Measurements from ENCODE around the gene RPN1.

The RPN1 gene

GRCh38 chr3:128613083-128613829, 37.4 kb downstream of the RPN1 start:
- intact Hi-C loops (cut with DNase I; ENCODE audit: low total_unique reads): loop anchor here (10.0 kb wide), 1 partner anchor 262 kb away; the partner anchor contains the start of gene ACAD9
- Histone ChIP-seq H3K27me3 (no peaks in the 10 kb centered on the region), H3K4me3 (no peak overlapping the region), H3K36me3 (no peaks in the 10 kb centered on the region), H3K4me1 (peaks cover 0 to 10% (median 4%) of the 10 kb centered on the region in 4 donors), H3K27ac (no peak overlapping the region), H3K9me3 (no peaks in the 10 kb centered on the region)
- TF ChIP-seq CTCF (IDR thresholded peaks at IDR 0.05): no peak
- DNase-seq: no peak

GRCh38 chr3:128610451-128611070, 40.1 kb downstream of the RPN1 start:
- Histone ChIP-seq H3K27me3 (no peaks in the 10 kb centered on the region), H3K9me3 (no peaks in the 10 kb centered on the region), H3K36me3 (no peaks in the 10 kb centered on the region), H3K4me3 (no peak overlapping the region), H3K27ac (no peak overlapping the region), H3K4me1 (peaks cover 0 to 12% (median 5%) of the 10 kb centered on the region in 4 donors)
- no peak for DNase-seq
- no peak for TF ChIP-seq CTCF (IDR thresholded peaks at IDR 0.05)
- intact Hi-C loops (cut with DNase I; ENCODE audit: low total_unique reads): loop anchor here (10.0 kb wide), 1 partner anchor 264 kb away; the partner anchor contains the start of gene ACAD9

GRCh38 chr3:128609294-128609693, 41.3 kb downstream of the RPN1 start:
- H3K27ac ChIP-seq: no peak overlapping the region
- no peak for TF ChIP-seq CTCF (IDR thresholded peaks at IDR 0.05)
- no peaks in the 10 kb centered on the region for H3K36me3 ChIP-seq
- H3K4me1 ChIP-seq: peaks cover 0 to 12% (median 5%) of the 10 kb centered on the region in 4 donors
- H3K9me3 ChIP-seq: no peaks in the 10 kb centered on the region
- intact Hi-C loops (cut with DNase I; ENCODE audit: low total_unique reads): loop anchor here (5.0 to 10.0 kb wide), 2 partner anchors 182 to 534 kb away; no protein-coding TSS in a partner anchor
- no peaks in the 10 kb centered on the region for H3K27me3 ChIP-seq
- no peak for DNase-seq
- no peak overlapping the region for H3K4me3 ChIP-seq

GRCh38 chr3:128607710-128608048, 42.9 kb downstream of the RPN1 start:
- Histone ChIP-seq H3K27me3 (peaks cover 0 to 11% of the 10 kb centered on the region in 2 donors), H3K36me3 (no peaks in the 10 kb centered on the region), H3K27ac (peak overlapping the region; percentile 51 to 69), H3K4me1 (peaks cover 0 to 12% (median 5%) of the 10 kb centered on the region in 4 donors), H3K4me3 (peak overlapping the region; percentile 52 to 61), H3K9me3 (no peaks in the 10 kb centered on the region)
- no peak for DNase-seq
- intact Hi-C loops (cut with DNase I; ENCODE audit: low total_unique reads): loop anchor here (5.0 to 10.0 kb wide), 2 partner anchors 180 to 533 kb away; no protein-coding TSS in a partner anchor
- no peak for TF ChIP-seq CTCF (IDR thresholded peaks at IDR 0.05)

GRCh38 chr3:128606094-128606493, 44.5 kb downstream of the RPN1 start:
- H3K4me1 ChIP-seq: peaks cover 0 to 12% (median 5%) of the 10 kb centered on the region in 4 donors
- intact Hi-C loops (cut with DNase I; ENCODE audit: low total_unique reads): loop anchor here (5.0 to 10.0 kb wide), 2 partner anchors 179 to 531 kb away; no protein-coding TSS in a partner anchor
- no peaks in the 10 kb centered on the region for H3K9me3 ChIP-seq
- no peaks in the 10 kb centered on the region for H3K36me3 ChIP-seq
- no peak for TF ChIP-seq CTCF (IDR thresholded peaks at IDR 0.05)
- no peak overlapping the region for H3K27ac ChIP-seq
- H3K4me3 ChIP-seq: no peak overlapping the region
- no peak for DNase-seq
- peaks cover 0 to 11% of the 10 kb centered on the region in 2 donors for H3K27me3 ChIP-seq

All from tibial artery (tissue), 4 donors.